SK-N-SH (cell line): ENCODE results near the gene NPFF. TPM values are rescaled to one million over a fixed set of nuclear protein-coding genes. Genes with fewer than 3 reads are reported as not detected.

Source experiments
- CTCF ChIP-seq: fragments of 200-600 bp; sonication (generic); IDR thresholded peaks from 2 replicates; pipeline ENCODE4 v1.6.1; 2017; ENCODE audit warnings: antibody characterized with exemption, mild to moderate bottlenecking, moderate library complexity
- ELF1 ChIP-seq: IDR thresholded peaks from 2 replicates; pipeline ENCODE4 v1.4.0; 2012
- EZH2phosphoT487 ChIP-seq: fragments of 200-600 bp; sonication (generic); IDR thresholded peaks from 2 replicates; pipeline ENCODE4 v1.6.1; 2017; ENCODE audit warnings: low read depth, mixed run types, mild to moderate bottlenecking, antibody characterized with exemption, moderate library complexity, borderline replicate concordance
- GATA2 ChIP-seq: sonication (generic); formaldehyde crosslinking; IDR thresholded peaks from 2 replicates; pipeline ENCODE4 v1.5.0; 2020; ENCODE audit warnings: mild to moderate bottlenecking, missing genetic modification reagents
- IRF3 ChIP-seq: fragments of 150-350 bp; IDR thresholded peaks from 2 replicates; pipeline ENCODE4 v1.6.1; 2016; ENCODE audit warnings: mild to moderate bottlenecking, low read depth, low read length
- JUND ChIP-seq: IDR thresholded peaks from 2 replicates; pipeline ENCODE4 v1.4.0; 2012
- MAX ChIP-seq: IDR thresholded peaks from 2 replicates; pipeline ENCODE4 v1.4.0; 2012; ENCODE audit warnings: low read depth
- MEF2A ChIP-seq: IDR thresholded peaks from 2 replicates; pipeline ENCODE4 v1.4.0; 2012; ENCODE audit warnings: low read depth, borderline replicate concordance
- NFIC ChIP-seq: IDR thresholded peaks from 2 replicates; pipeline ENCODE4 v1.4.0; 2012; ENCODE audit warnings: borderline replicate concordance
- NRF1 ChIP-seq: IDR thresholded peaks from 2 replicates; pipeline ENCODE4 v1.6.1; 2012; ENCODE audit warnings: low read depth, mild to moderate bottlenecking, low read length
- RCOR1 ChIP-seq: fragments of 150-350 bp; IDR thresholded peaks from 2 replicates; pipeline ENCODE4 v1.6.1; 2017; ENCODE audit warnings: antibody characterized with exemption, low read length
- REST ChIP-seq: IDR thresholded peaks from 2 replicates; pipeline ENCODE4 v1.6.1; 2012; ENCODE audit warnings: mild to moderate bottlenecking, low read depth, low read length, moderate library complexity
- RXRA ChIP-seq: IDR thresholded peaks from 2 replicates; pipeline ENCODE4 v1.4.0; 2012; ENCODE audit warnings: low read depth, mild to moderate bottlenecking, borderline replicate concordance
- TEAD4 ChIP-seq: IDR thresholded peaks from 2 replicates; pipeline ENCODE4 v1.4.0; 2012; ENCODE audit warnings: mild to moderate bottlenecking, borderline replicate concordance; ENCODE audit not compliant: insufficient read depth
- USF1 ChIP-seq: IDR thresholded peaks from 2 replicates; pipeline ENCODE4 v1.4.0; 2012; ENCODE audit warnings: low read depth, borderline replicate concordance
- ZBTB33 ChIP-seq: IDR thresholded peaks from 2 replicates; pipeline ENCODE4 v1.4.0; 2012; ENCODE audit warnings: low read depth, borderline replicate concordance
- polyA plus RNA-seq, 3 experiments: library from polyadenylated mRNA; depleted of rRNA; stranded (reverse); fragments of >200 nt; gene quantifications; 2 replicates each; pipeline ENCODE4 v1.2.3, GENCODE V29; 2012

The NPFF gene
- polyA plus RNA-seq, 1 of the 3 experiments (the other 2 are of a cell fraction) = 0.13 TPM

GRCh38 chr12:53499266-53500141 lies 7.8 kb downstream of the NPFF start, which contains the start of gene MAP3K12 (continued):
- TF ChIP-seq ZBTB33 = no peak
- TF ChIP-seq ELF1 = no peak
- no peak for TF ChIP-seq RCOR1
- TF ChIP-seq MAX = peak; percentile 70
- TF ChIP-seq TEAD4 = no peak
- no peak for TF ChIP-seq JUND
- TF ChIP-seq MEF2A = no peak
- no peak for TF ChIP-seq RXRA
- TF ChIP-seq CTCF = no peak; the same call in 1 of the 2 replicates
- no peak for TF ChIP-seq NRF1
- no peak for TF ChIP-seq NFIC
- no peak for TF ChIP-seq REST
- no peak for TF ChIP-seq IRF3
- TF ChIP-seq USF1 = no peak
- TF ChIP-seq GATA2 (CRISPR knock-in tag) = no peak
- no peak for TF ChIP-seq EZH2phosphoT487
